H1 (cell line): ENCODE results near the gene BPHL. TPM values are rescaled to one million over a fixed set of nuclear protein-coding genes. Genes with fewer than 3 reads are reported as not detected.

Experiments
- POU5F1 ChIP-seq: IDR thresholded peaks from 2 replicates; pipeline ENCODE4 v1.6.1; 2011; ENCODE audit warnings: low read depth, mild to moderate bottlenecking, low read length, moderate library complexity
- SAP30 ChIP-seq: fragments of 300-600 bp; sonication (generic); IDR thresholded peaks from 2 replicates; pipeline ENCODE4 v1.7.1; 2012; ENCODE audit warnings: low read length, moderate library complexity, mild to moderate bottlenecking, inconsistent platforms; ENCODE audit not compliant: insufficient read depth, insufficient replicate concordance
- SP4 ChIP-seq: IDR thresholded peaks from 2 replicates; pipeline ENCODE4 v1.6.1; 2012; ENCODE audit warnings: low read length, inconsistent platforms
- TAF1 ChIP-seq: IDR thresholded peaks from 2 replicates; pipeline ENCODE4 v1.6.1; 2011; ENCODE audit warnings: mild to moderate bottlenecking, low read depth, low read length
- polyA plus RNA-seq, 7 experiments: library from polyadenylated mRNA; depleted of rRNA in 3 of 7; stranded (reverse) in 5 of 7; unstranded in 2 of 7; fragments of >200 nt in 5 of 7; fragments of 200-250 nt in 2 of 7; gene quantifications; 1 replicate in 5 of 7; 2 replicates in 1 of 7; 4 replicates in 1 of 7; pipeline versions ENCODE4 v1.2.1 to v1.2.3, GENCODE V29; 2011 to 2013; ENCODE audit warnings: missing spikeins in 2 of 7, mixed read lengths in 2 of 7
- total RNA-seq: library from RNA; stranded (reverse); fragmentation: NEBNext Ultra II Directional; extraction: Animal tissue kit (Norgen Biotek cat#: 25700); gene quantifications from 2 replicates; pipeline ENCODE4 v1.2.1, GENCODE V29; 2021

Gene BPHL
- total and polyA plus RNA-seq, 2 of the 8 experiments (the other 6 are each of a cell fraction or from before 2014, with no cell fraction given): 24.4 to 36.4 TPM

DNA sequence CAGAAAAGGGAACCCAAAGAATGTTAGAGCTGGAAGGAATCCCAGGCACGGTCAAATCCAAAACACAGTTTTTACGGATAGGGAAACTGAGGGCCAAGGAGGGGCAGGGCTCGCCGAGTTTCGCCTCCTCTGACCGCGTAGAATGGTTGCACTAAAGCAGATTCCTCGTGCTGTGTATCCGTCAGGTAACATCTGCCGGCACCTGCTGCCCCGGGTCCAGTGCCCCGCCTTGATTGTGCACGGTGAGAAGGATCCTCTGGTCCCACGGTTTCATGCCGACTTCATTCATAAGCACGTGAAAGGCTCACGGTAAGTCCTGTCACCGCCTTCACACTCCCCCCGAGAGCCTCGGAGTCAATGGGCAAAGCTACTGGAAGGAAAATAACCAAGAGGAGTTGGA is 21.7 kb downstream of the BPHL start (continued):
- no peak for TF ChIP-seq TAF1
- TF ChIP-seq SP4: no peak
- TF ChIP-seq SAP30: no peak
- no peak for TF ChIP-seq POU5F1
